ENCODE results near the gene SIN3A. TPM values are rescaled to one million over a fixed set of nuclear protein-coding genes. Genes with fewer than 3 reads are reported as not detected.
A peak's percentile ranks its signal among the peaks of the same experiment; 100 is the strongest.

The SIN3A gene
- total and polyA plus RNA-seq, 9 of the 15 experiments (the other 6 are each of a cell fraction or from before 2014, with no cell fraction given), result 11.1 to 70.3 (median 25.3) TPM

DNA sequence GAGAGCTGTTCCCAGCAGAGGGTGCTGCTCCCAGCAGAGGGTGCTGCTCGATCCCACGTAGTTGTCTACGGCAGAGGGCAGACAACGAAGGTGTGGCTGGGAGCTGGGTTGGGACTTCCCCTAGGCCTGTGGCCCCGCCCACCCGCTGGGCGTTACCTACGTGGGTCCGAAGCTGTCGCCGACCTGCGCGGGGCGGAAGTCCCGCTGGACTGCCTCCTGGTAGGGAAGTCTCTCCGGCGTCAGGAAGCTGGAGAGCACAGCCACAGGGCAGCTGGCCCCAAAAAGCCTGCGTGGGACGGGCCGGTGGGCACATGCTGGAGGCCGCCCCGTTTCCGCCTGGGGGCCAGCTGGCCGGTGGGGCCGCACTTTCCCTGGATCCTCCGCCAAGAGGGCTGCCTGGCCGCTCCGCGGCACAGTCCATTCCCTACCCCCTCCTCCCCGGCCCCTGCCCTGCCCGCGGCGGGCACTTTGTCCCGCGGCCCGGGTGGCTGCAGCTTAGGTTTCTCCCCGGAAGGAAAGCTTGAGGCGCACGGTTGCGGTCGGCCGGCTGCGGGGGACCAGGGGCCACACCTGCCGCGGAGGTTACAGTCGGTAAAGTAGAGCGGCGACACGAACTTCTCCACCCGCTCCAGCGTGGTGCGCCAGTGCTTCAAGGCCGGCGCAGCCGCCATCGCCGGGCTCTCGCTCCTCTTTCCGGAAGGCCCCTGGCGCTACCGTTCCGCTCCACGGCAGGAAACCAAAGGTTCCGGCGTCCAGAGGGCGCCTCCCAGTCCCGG, 83.4 kb downstream of the SIN3A start, which contains the start of gene MAN2C1 (continued):
- TF ChIP-seq, protein P1, sequence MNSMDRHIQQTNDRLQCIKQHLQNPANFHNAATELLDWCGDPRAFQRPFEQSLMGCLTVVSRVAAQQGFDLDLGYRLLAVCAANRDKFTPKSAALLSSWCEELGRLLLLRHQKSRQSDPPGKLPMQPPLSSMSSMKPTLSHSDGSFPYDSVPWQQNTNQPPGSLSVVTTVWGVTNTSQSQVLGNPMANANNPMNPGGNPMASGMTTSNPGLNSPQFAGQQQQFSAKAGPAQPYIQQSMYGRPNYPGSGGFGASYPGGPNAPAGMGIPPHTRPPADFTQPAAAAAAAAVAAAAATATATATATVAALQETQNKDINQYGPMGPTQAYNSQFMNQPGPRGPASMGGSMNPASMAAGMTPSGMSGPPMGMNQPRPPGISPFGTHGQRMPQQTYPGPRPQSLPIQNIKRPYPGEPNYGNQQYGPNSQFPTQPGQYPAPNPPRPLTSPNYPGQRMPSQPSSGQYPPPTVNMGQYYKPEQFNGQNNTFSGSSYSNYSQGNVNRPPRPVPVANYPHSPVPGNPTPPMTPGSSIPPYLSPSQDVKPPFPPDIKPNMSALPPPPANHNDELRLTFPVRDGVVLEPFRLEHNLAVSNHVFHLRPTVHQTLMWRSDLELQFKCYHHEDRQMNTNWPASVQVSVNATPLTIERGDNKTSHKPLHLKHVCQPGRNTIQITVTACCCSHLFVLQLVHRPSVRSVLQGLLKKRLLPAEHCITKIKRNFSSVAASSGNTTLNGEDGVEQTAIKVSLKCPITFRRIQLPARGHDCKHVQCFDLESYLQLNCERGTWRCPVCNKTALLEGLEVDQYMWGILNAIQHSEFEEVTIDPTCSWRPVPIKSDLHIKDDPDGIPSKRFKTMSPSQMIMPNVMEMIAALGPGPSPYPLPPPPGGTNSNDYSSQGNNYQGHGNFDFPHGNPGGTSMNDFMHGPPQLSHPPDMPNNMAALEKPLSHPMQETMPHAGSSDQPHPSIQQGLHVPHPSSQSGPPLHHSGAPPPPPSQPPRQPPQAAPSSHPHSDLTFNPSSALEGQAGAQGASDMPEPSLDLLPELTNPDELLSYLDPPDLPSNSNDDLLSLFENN (IDR thresholded peaks at IDR 0.05; ENCODE audit: low read depth in 2 of 2, low read length in 2 of 2), result peak in 1 of 2 experiments; percentile 21; a peak in 1 of 4 replicates
- peak; percentile 64 for TF ChIP-seq CTBP1 (IDR thresholded peaks at IDR 0.05; ENCODE audit: borderline replicate concordance)
- TF ChIP-seq ZNF445 (CRISPR knock-in tag; IDR thresholded peaks at IDR 0.05; ENCODE audit: low read depth), result no peak
- TF ChIP-seq ZNF696 (CRISPR knock-in tag; conservative IDR thresholded peaks at IDR 0.05), result no peak
- TF ChIP-seq CC2D1A (IDR thresholded peaks at IDR 0.05), result peak; percentile 52; the same call in 1 of the 2 replicates
- peak; percentile 86 for TF ChIP-seq NEUROD1 (IDR thresholded peaks at IDR 0.05; ENCODE audit: borderline replicate concordance, low read depth, low read length, partially characterized antibody)
- TF ChIP-seq HCFC1 (IDR thresholded peaks at IDR 0.05; ENCODE audit: low read depth, low read length), result peak; percentile 87
- TF ChIP-seq, protein P2, sequence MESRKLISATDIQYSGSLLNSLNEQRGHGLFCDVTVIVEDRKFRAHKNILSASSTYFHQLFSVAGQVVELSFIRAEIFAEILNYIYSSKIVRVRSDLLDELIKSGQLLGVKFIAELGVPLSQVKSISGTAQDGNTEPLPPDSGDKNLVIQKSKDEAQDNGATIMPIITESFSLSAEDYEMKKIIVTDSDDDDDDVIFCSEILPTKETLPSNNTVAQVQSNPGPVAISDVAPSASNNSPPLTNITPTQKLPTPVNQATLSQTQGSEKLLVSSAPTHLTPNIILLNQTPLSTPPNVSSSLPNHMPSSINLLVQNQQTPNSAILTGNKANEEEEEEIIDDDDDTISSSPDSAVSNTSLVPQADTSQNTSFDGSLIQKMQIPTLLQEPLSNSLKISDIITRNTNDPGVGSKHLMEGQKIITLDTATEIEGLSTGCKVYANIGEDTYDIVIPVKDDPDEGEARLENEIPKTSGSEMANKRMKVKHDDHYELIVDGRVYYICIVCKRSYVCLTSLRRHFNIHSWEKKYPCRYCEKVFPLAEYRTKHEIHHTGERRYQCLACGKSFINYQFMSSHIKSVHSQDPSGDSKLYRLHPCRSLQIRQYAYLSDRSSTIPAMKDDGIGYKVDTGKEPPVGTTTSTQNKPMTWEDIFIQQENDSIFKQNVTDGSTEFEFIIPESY (CRISPR knock-in tag; IDR thresholded peaks at IDR 0.05), result peak; percentile 40
- TF ChIP-seq ERF (CRISPR knock-in tag; IDR thresholded peaks at IDR 0.05), result peak; percentile 82; the same call in 1 of the 2 replicates
- TF ChIP-seq ZNF778 (CRISPR knock-in tag; IDR thresholded peaks at IDR 0.05), result no peak
- no peak for TF ChIP-seq XRCC4 (IDR thresholded peaks at IDR 0.05; ENCODE audit: extremely low read depth, insufficient read depth, insufficient read length)
- TF ChIP-seq, protein P3, sequence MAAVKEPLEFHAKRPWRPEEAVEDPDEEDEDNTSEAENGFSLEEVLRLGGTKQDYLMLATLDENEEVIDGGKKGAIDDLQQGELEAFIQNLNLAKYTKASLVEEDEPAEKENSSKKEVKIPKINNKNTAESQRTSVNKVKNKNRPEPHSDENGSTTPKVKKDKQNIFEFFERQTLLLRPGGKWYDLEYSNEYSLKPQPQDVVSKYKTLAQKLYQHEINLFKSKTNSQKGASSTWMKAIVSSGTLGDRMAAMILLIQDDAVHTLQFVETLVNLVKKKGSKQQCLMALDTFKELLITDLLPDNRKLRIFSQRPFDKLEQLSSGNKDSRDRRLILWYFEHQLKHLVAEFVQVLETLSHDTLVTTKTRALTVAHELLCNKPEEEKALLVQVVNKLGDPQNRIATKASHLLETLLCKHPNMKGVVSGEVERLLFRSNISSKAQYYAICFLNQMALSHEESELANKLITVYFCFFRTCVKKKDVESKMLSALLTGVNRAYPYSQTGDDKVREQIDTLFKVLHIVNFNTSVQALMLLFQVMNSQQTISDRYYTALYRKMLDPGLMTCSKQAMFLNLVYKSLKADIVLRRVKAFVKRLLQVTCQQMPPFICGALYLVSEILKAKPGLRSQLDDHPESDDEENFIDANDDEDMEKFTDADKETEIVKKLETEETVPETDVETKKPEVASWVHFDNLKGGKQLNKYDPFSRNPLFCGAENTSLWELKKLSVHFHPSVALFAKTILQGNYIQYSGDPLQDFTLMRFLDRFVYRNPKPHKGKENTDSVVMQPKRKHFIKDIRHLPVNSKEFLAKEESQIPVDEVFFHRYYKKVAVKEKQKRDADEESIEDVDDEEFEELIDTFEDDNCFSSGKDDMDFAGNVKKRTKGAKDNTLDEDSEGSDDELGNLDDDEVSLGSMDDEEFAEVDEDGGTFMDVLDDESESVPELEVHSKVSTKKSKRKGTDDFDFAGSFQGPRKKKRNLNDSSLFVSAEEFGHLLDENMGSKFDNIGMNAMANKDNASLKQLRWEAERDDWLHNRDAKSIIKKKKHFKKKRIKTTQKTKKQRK (IDR thresholded peaks at IDR 0.05; ENCODE audit: borderline replicate concordance, low read depth, low read length), result no peak
- TF ChIP-seq TGIF2 (CRISPR knock-in tag; IDR thresholded peaks at IDR 0.05), result peak; percentile 95
- TF ChIP-seq ASH1L (IDR thresholded peaks at IDR 0.05; ENCODE audit: borderline replicate concordance, low read depth, partially characterized antibody), result no peak
- TF ChIP-seq RAD21 (CRISPR knock-in tag; conservative IDR thresholded peaks at IDR 0.05 in 1 of 2, IDR thresholded peaks at IDR 0.05 in 1 of 2), result peak; percentile 62 to 84
- peak; percentile 74 for TF ChIP-seq NR2C1 (IDR thresholded peaks at IDR 0.05)
- peak; percentile 77 for TF ChIP-seq NR2C1 (tag; IDR thresholded peaks at IDR 0.05)

Measured in K562 (cell line).